ENCODE data around the gene DOK6.

Gene DOK6

GRCh38 chr18:69755856-69756496, 355.3 kb downstream of the DOK6 start:
- Histone ChIP-seq H3K4me2 (ENCODE audit: low read length) (no peak overlapping the region), H2BK120ac (ENCODE audit: insufficient read depth, low read length, poor library complexity) (no peak overlapping the region), H3K79me1 (ENCODE audit: low read length) (no peaks in the 10 kb centered on the region), H3K79me2 (ENCODE audit: control insufficient read depth, insufficient read depth, low read length, poor library complexity) (no peaks in the 10 kb centered on the region), H2AFZ (ENCODE audit: insufficient read depth, low read length, poor library complexity) (no peak overlapping the region), H3K27me3 (ENCODE audit: insufficient read depth, low read length) (no peaks in the 10 kb centered on the region), H3K9me3 (ENCODE audit: insufficient read depth, low read depth, low read length) (no peaks in the 10 kb centered on the region), H3K27ac (ENCODE audit: low read depth, low read length) (no peak overlapping the region), H4K12ac (ENCODE audit: low read depth, low read length) (no peak overlapping the region), H3K4ac (ENCODE audit: low read depth, low read length) (no peak overlapping the region), H3K23ac (ENCODE audit: low read length) (no peak overlapping the region), H3K18ac (ENCODE audit: low read length) (no peak overlapping the region), H3K14ac (ENCODE audit: low read length) (no peak overlapping the region), H2BK5ac (ENCODE audit: low read depth, low read length, poor library complexity) (no peak overlapping the region), H3K4me1 (ENCODE audit: control insufficient read depth in 1 of 2, insufficient read depth in 2 of 2, low read length in 2 of 2) (no peaks in the 10 kb centered on the region), H4K91ac (ENCODE audit: low read depth, low read length) (no peak overlapping the region), H4K8ac (ENCODE audit: low read depth, low read length) (no peak overlapping the region), H3K9ac (ENCODE audit: low read length) (no peak overlapping the region), H2AK5ac (ENCODE audit: low read length) (no peak overlapping the region), H3K4me3 (ENCODE audit: low read depth, low read length) (no peak overlapping the region), H3K36me3 (ENCODE audit: control insufficient read depth in 1 of 2, insufficient read depth in 2 of 2, low read length in 2 of 2) (no peaks in the 10 kb centered on the region), H2BK12ac (ENCODE audit: low read length) (no peak overlapping the region)
- no CpG with 5 or more reads among the region's 6 CpGs for WGBS (ENCODE audit: extremely low coverage, insufficient coverage, insufficient read length)
- DNase-seq, result no peak

- no peak overlapping the region for H2BK12ac ChIP-seq (ENCODE audit: low read length)
- no peak overlapping the region for H4K91ac ChIP-seq (ENCODE audit: low read depth, low read length)
- no peaks in the 10 kb centered on the region for H3K27me3 ChIP-seq (ENCODE audit: insufficient read depth, low read length)
- H3K79me2 ChIP-seq (ENCODE audit: control insufficient read depth, insufficient read depth, low read length, poor library complexity), result no peaks in the 10 kb centered on the region
- no peak overlapping the region for H3K9ac ChIP-seq (ENCODE audit: low read length)
- H3K4ac ChIP-seq (ENCODE audit: low read depth, low read length), result no peak overlapping the region
- no peak overlapping the region for H3K18ac ChIP-seq (ENCODE audit: low read length)
- no peak overlapping the region for H3K27ac ChIP-seq (ENCODE audit: low read depth, low read length)
- H3K36me3 ChIP-seq (ENCODE audit: control insufficient read depth in 1 of 2, insufficient read depth in 2 of 2, low read length in 2 of 2), result no peaks in the 10 kb centered on the region
- H2AFZ ChIP-seq (ENCODE audit: insufficient read depth, low read length, poor library complexity), result no peak overlapping the region
- no peak overlapping the region for H3K4me2 ChIP-seq (ENCODE audit: low read length)
- H2AK5ac ChIP-seq (ENCODE audit: low read length), result no peak overlapping the region
- H2BK5ac ChIP-seq (ENCODE audit: low read depth, low read length, poor library complexity), result no peak overlapping the region
- no peak for DNase-seq
- no CpG with 5 or more reads among the region's 6 CpGs for WGBS (ENCODE audit: extremely low coverage, insufficient coverage, insufficient read length)
- H3K14ac ChIP-seq (ENCODE audit: low read length), result no peak overlapping the region
- H3K4me3 ChIP-seq (ENCODE audit: low read depth, low read length), result no peak overlapping the region
- no peak overlapping the region for H3K23ac ChIP-seq (ENCODE audit: low read length)
- H3K9me3 ChIP-seq (ENCODE audit: insufficient read depth, low read depth, low read length), result no peaks in the 10 kb centered on the region
- no peak overlapping the region for H2BK120ac ChIP-seq (ENCODE audit: insufficient read depth, low read length, poor library complexity)
- no peak overlapping the region for H4K12ac ChIP-seq (ENCODE audit: low read depth, low read length)
- no peak overlapping the region for H4K8ac ChIP-seq (ENCODE audit: low read depth, low read length)
- H3K4me1 ChIP-seq (ENCODE audit: control insufficient read depth in 1 of 2, insufficient read depth in 2 of 2, low read length in 2 of 2), result no peaks in the 10 kb centered on the region
- H3K79me1 ChIP-seq (ENCODE audit: low read length), result no peaks in the 10 kb centered on the region
These were observed 357.0 kb downstream of the DOK6 start for GRCh38 chr18:69757733-69758132.

DNA sequence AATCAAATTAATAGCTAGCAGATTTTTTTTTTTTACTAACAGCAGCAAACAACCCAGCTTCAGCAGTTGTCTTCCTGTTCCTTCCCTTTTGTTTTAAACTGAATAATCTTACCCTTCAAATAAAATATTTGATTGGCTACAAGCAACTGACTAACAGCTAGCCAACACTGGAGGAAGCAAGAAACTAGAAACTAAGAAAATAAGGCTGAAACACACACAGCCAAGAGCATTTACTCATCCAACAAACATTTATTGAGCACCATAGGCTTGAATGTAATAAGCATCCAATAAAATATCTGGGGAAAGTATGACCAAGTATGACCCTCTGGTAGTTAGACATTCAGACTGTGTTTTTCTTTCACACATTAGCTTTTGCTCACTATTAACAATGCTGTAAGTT, 357.8 kb downstream of the DOK6 start:
- no peak overlapping the region for H3K14ac ChIP-seq (ENCODE audit: low read length)
- no peak for DNase-seq
- H3K4me3 ChIP-seq (ENCODE audit: low read depth, low read length), result no peak overlapping the region
- H2BK120ac ChIP-seq (ENCODE audit: insufficient read depth, low read length, poor library complexity), result no peak overlapping the region
- H4K91ac ChIP-seq (ENCODE audit: low read depth, low read length), result no peak overlapping the region
- no peak overlapping the region for H4K8ac ChIP-seq (ENCODE audit: low read depth, low read length)
- no peaks in the 10 kb centered on the region for H3K27me3 ChIP-seq (ENCODE audit: insufficient read depth, low read length)
- no peak overlapping the region for H3K23ac ChIP-seq (ENCODE audit: low read length)
- no peak overlapping the region for H3K18ac ChIP-seq (ENCODE audit: low read length)
- no peak overlapping the region for H3K4me2 ChIP-seq (ENCODE audit: low read length)
- no peaks in the 10 kb centered on the region for H3K9me3 ChIP-seq (ENCODE audit: insufficient read depth, low read depth, low read length)
- H3K79me2 ChIP-seq (ENCODE audit: control insufficient read depth, insufficient read depth, low read length, poor library complexity), result no peaks in the 10 kb centered on the region
- no peak overlapping the region for H2BK12ac ChIP-seq (ENCODE audit: low read length)
- no peak overlapping the region for H3K9ac ChIP-seq (ENCODE audit: low read length)
- no peak overlapping the region for H2AK5ac ChIP-seq (ENCODE audit: low read length)
- H3K4ac ChIP-seq (ENCODE audit: low read depth, low read length), result no peak overlapping the region
- no peaks in the 10 kb centered on the region for H3K36me3 ChIP-seq (ENCODE audit: control insufficient read depth in 1 of 2, insufficient read depth in 2 of 2, low read length in 2 of 2)
- no peak overlapping the region for H3K27ac ChIP-seq (ENCODE audit: low read depth, low read length)
- no peak overlapping the region for H4K12ac ChIP-seq (ENCODE audit: low read depth, low read length)
- H3K79me1 ChIP-seq (ENCODE audit: low read length), result no peaks in the 10 kb centered on the region
- H3K4me1 ChIP-seq (ENCODE audit: control insufficient read depth in 1 of 2, insufficient read depth in 2 of 2, low read length in 2 of 2), result no peaks in the 10 kb centered on the region
- no peak overlapping the region for H2BK5ac ChIP-seq (ENCODE audit: low read depth, low read length, poor library complexity)
- no peak overlapping the region for H2AFZ ChIP-seq (ENCODE audit: insufficient read depth, low read length, poor library complexity)

DNA sequence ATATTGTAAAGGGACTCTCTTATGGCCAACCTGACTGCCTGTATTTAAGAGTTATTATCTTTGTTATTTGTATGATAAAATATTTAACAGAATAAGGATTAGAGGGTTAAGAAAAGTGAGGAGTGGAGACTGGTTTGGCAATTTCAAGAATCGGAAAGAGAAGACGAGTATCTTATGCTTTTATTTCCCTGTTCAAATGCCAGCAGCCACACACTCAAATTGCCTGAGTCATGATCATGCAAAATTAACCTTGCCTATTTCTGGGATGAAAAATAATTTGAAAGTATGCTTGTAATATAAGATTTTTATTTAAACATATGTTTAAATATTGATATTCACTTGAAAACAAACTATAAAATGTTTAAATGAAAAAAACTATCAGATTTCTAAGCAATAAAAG, 358.4 kb downstream of the DOK6 start:
- H3K9ac ChIP-seq (ENCODE audit: low read length), result no peak overlapping the region
- no peak overlapping the region for H2BK5ac ChIP-seq (ENCODE audit: low read depth, low read length, poor library complexity)
- H2BK12ac ChIP-seq (ENCODE audit: low read length), result no peak overlapping the region
- H4K12ac ChIP-seq (ENCODE audit: low read depth, low read length), result no peak overlapping the region
- no peak overlapping the region for H2AK5ac ChIP-seq (ENCODE audit: low read length)
- no peak overlapping the region for H3K14ac ChIP-seq (ENCODE audit: low read length)
- H4K8ac ChIP-seq (ENCODE audit: low read depth, low read length), result no peak overlapping the region
- no peaks in the 10 kb centered on the region for H3K27me3 ChIP-seq (ENCODE audit: insufficient read depth, low read length)
- H3K4me1 ChIP-seq (ENCODE audit: control insufficient read depth in 1 of 2, insufficient read depth in 2 of 2, low read length in 2 of 2), result no peaks in the 10 kb centered on the region
- H3K4me3 ChIP-seq (ENCODE audit: low read depth, low read length), result no peak overlapping the region
- H3K4me2 ChIP-seq (ENCODE audit: low read length), result no peak overlapping the region
- H2BK120ac ChIP-seq (ENCODE audit: insufficient read depth, low read length, poor library complexity), result no peak overlapping the region
- no peak for DNase-seq
- H3K27ac ChIP-seq (ENCODE audit: low read depth, low read length), result no peak overlapping the region
- no peaks in the 10 kb centered on the region for H3K79me2 ChIP-seq (ENCODE audit: control insufficient read depth, insufficient read depth, low read length, poor library complexity)
- H3K18ac ChIP-seq (ENCODE audit: low read length), result no peak overlapping the region
- no peaks in the 10 kb centered on the region for H3K36me3 ChIP-seq (ENCODE audit: control insufficient read depth in 1 of 2, insufficient read depth in 2 of 2, low read length in 2 of 2)
- no peaks in the 10 kb centered on the region for H3K79me1 ChIP-seq (ENCODE audit: low read length)
- WGBS (ENCODE audit: extremely low coverage, insufficient coverage, insufficient read length), result 100% methylated on average over 2 of the region's 2 CpGs
- H2AFZ ChIP-seq (ENCODE audit: insufficient read depth, low read length, poor library complexity), result no peak overlapping the region
- no peak overlapping the region for H3K23ac ChIP-seq (ENCODE audit: low read length)
- H3K4ac ChIP-seq (ENCODE audit: low read depth, low read length), result no peak overlapping the region
- no peaks in the 10 kb centered on the region for H3K9me3 ChIP-seq (ENCODE audit: insufficient read depth, low read depth, low read length)
- H4K91ac ChIP-seq (ENCODE audit: low read depth, low read length), result no peak overlapping the region
